ENCODE measurements around the gene ATG4B. TPM values are rescaled to one million over a fixed set of nuclear protein-coding genes. Genes with fewer than 3 reads are reported as not detected.

Gene ATG4B
- total RNA-seq (2014; rRNA removed; shearing (Covaris generic)), result 23.7 and 40.7 TPM in 2 replicates

DNA sequence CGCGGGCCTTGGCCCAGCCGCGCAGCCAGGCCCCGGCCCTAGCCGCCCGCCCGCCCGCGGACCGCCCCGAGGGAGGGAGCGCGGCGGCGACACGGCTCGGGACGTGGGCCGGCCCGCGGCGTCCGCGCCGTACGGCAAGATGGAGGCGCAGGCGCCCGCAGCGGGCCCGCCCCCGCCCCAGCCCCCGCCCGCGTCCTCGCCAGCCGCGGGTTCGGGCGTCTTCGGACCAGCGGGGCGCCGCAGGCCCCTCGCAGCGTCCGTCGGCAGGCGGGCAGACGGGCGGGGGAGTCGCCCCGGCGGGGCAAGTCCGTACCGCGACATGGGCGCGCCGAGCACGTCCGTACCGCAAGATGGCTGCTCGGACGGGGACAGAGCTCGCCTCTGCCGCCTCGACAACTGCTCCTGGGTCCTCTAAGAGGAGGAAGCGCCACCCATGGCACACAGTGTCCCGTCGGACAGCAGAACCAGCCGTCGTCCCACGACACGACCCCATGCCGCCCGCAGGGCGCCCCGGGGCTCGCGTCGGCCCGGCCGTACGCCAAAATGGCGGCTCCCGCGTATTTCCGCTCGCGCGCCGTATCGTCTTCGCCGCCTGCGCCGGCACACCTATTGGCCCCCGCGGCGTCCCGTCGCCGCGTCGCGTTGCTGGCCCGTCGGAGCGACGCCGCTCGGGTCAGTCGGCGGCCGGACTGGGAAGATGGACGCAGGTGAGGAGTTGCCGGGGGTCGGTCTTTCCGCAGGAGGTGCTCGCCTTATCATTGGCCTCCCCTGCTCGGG is at the start of gene ATG4B, which contains the start of gene THAP4:
Gene ATG4B, plus strand, starts transcription at position 676 of the 777 bp plus-strand sequence. Its CDS starts 22 bp downstream, at position 698.
Gene THAP4, minus strand, starts transcription at position 141 of the 777 bp plus-strand sequence. CDS start 141 bp downstream, outside the sequence.

DNA sequence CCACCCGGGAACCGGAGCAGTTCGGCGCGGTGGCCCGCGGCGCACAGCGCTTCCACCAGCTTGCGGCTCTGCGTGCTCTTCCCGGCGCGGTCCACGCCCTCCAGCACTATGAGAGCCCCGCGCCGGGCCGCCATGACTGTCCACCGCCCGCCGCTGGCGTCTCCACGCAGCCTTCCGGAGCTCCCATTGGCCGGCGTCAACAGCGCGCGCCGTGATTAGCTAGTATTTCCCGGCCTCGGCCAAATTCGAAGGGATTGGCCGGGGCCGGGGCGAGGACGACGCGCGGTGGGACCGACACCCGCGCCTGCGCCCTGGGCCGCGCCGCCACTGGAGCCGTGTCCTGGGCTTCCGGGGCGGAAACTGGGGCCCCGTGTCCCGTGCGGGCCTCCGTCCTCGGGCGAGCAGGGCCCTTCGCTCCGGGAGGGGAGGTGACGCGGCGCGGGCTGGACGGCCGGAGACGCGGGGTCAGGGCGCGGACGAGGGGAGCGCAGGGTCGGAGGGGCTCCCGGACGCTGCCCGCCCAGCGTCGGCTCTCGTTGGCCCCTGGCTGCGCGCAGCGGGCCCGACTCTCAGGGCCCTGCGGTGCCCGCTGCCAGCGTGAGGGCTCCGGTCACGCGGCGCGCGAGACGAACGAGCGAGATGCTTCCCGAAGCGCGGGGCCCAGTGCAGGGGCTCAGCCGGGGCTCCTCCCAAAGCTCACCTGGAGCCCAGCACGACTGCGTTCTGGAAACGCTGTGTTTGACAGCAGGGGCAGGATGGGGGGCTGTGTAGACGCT is 49.3 kb downstream of the ATG4B start, which contains the start of gene DTYMK:
Gene DTYMK, minus strand, starts transcription at position 166 of the 776 bp plus-strand sequence. Its CDS starts 32 bp downstream, at position 134.

DNA sequence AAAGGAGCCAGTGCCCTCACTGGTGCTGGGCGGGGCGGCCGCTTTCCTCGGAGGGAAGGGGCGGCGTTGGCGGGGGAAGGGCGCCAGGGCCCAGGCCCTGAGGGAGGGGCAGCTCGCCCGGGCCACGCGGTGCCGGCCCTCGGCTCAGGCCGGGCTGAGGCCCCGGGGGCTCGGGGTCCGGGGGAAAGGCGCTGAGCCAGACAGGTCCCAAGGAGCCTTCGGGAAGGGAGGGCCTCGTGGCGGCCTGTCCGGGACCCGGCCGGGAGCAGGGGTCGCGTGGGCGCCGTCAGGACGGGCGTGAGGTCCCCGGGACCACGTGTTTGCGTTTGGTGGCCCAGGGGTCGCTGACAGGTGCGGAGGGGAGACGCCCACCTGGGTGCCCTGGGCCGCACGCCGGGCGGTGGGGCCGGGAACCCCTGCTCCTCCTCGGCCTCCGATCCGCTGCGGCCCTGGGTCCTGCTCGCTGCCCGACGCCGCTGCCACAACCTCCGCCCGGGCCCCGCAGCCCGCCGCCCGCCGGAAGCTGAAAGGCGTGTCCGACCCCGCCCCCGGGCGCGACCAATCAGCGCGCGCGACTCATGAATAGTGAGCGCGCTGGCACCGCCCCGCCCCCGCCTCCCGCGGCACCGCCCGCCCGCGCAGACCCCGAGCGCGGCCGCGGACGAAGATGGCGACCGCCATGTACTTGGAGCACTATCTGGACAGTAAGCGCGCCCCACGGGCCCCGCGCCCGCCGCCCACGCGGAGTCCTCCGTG is 64.1 kb downstream of the ATG4B start, which contains the start of gene ING5:
Gene ING5, plus strand, starts transcription at position 641 of the 756 bp plus-strand sequence. Its CDS starts 27 bp downstream, at position 668.

Other genes with a start within 250 kb of the ATG4B start
- gene STK25, start 129.1 kb upstream of the ATG4B start, total RNA-seq (2014; rRNA removed; shearing (Covaris generic)), result 91.4 and 92.6 TPM in 2 replicates
- gene BOK, start 78.9 kb upstream of the ATG4B start, total RNA-seq (2014; rRNA removed; shearing (Covaris generic)), result 5.1 and 8.0 TPM in 2 replicates
- gene THAP4, start 535 bp upstream of the ATG4B start, total RNA-seq (2014; rRNA removed; shearing (Covaris generic)), result 60.0 and 64.0 TPM in 2 replicates
- 52.4 and 56.2 TPM in 2 replicates for gene DTYMK, start 49.1 kb downstream of the ATG4B start, total RNA-seq (2014; rRNA removed; shearing (Covaris generic))
- gene ING5, start 64.3 kb downstream of the ATG4B start, total RNA-seq (2014; rRNA removed; shearing (Covaris generic)), result 37.2 and 47.0 TPM in 2 replicates
- gene D2HGDH, start 96.9 kb downstream of the ATG4B start, total RNA-seq (2014; rRNA removed; shearing (Covaris generic)), result 21.9 and 26.9 TPM in 2 replicates
- not detected in 2 replicates for gene GAL3ST2, start 139.1 kb downstream of the ATG4B start, total RNA-seq (2014; rRNA removed; shearing (Covaris generic))
- gene NEU4, start 171.5 kb downstream of the ATG4B start, total RNA-seq (2014; rRNA removed; shearing (Covaris generic)), result 0.34 TPM in 1 of 2 replicates, not detected in the other
- not detected in 2 replicates for gene PDCD1, start 221.2 kb downstream of the ATG4B start, total RNA-seq (2014; rRNA removed; shearing (Covaris generic))
- not detected in 2 replicates for gene RTP5, start 232.0 kb downstream of the ATG4B start, total RNA-seq (2014; rRNA removed; shearing (Covaris generic))

All from A375 (cell line).